ENCODE results near the gene ARHGAP10.

The ARHGAP10 gene

GRCh38 chr4:147828331-147828905 lies 96.5 kb downstream of the ARHGAP10 start:
- Histone ChIP-seq H3K4me3 (ENCODE audit: low read depth in 1 of 5, low read length in 5 of 5) (no peak overlapping the region), H3K36me3 (ENCODE audit: control insufficient read depth in 5 of 5, insufficient read depth in 5 of 5, low read length in 5 of 5) (peaks cover 0 to 8% (median 0%) of the 10 kb centered on the region in 5 donors), H3K27me3 (ENCODE audit: control insufficient read depth in 5 of 5, insufficient read depth in 4 of 5, low read length in 5 of 5) (no peaks in the 10 kb centered on the region), H3K9ac (ENCODE audit: low read length in 5 of 5) (no peak overlapping the region), H3K4me1 (ENCODE audit: control insufficient read depth in 5 of 5, insufficient read depth in 5 of 5, low read length in 5 of 5) (peaks cover 4 to 44% (median 41%) of the 10 kb centered on the region in 5 donors), H3K9me3 (ENCODE audit: control insufficient read depth in 5 of 5, low read length in 5 of 5) (no peaks in the 10 kb centered on the region), H3K27ac (ENCODE audit: low read depth, low read length) (no peak overlapping the region)

GRCh38 chr4:147829401-147830101 lies 97.7 kb downstream of the ARHGAP10 start:
- H3K9ac ChIP-seq (ENCODE audit: low read length in 5 of 5) = peak overlapping the region in 1 of 5 donors; percentile 12
- H3K36me3 ChIP-seq (ENCODE audit: control insufficient read depth in 5 of 5, insufficient read depth in 5 of 5, low read length in 5 of 5) = peaks cover 0 to 4% (median 0%) of the 10 kb centered on the region in 5 donors
- peaks cover 4 to 44% (median 41%) of the 10 kb centered on the region in 5 donors for H3K4me1 ChIP-seq (ENCODE audit: control insufficient read depth in 5 of 5, insufficient read depth in 5 of 5, low read length in 5 of 5)
- H3K27me3 ChIP-seq (ENCODE audit: control insufficient read depth in 5 of 5, insufficient read depth in 4 of 5, low read length in 5 of 5) = no peaks in the 10 kb centered on the region
- no peaks in the 10 kb centered on the region for H3K9me3 ChIP-seq (ENCODE audit: control insufficient read depth in 5 of 5, low read length in 5 of 5)
- H3K27ac ChIP-seq (ENCODE audit: low read depth, low read length) = peak overlapping the region; percentile 62
- H3K4me3 ChIP-seq (ENCODE audit: low read depth in 1 of 5, low read length in 5 of 5) = no peak overlapping the region

GRCh38 chr4:147830102-147830463 lies 98.2 kb downstream of the ARHGAP10 start:
- no peaks in the 10 kb centered on the region for H3K27me3 ChIP-seq (ENCODE audit: control insufficient read depth in 5 of 5, insufficient read depth in 4 of 5, low read length in 5 of 5)
- H3K36me3 ChIP-seq (ENCODE audit: control insufficient read depth in 5 of 5, insufficient read depth in 5 of 5, low read length in 5 of 5) = no peaks in the 10 kb centered on the region
- no peak overlapping the region for H3K4me3 ChIP-seq (ENCODE audit: low read depth in 1 of 5, low read length in 5 of 5)
- H3K27ac ChIP-seq (ENCODE audit: low read depth, low read length) = peak overlapping the region; percentile 62
- H3K9ac ChIP-seq (ENCODE audit: low read length in 5 of 5) = peak overlapping the region in 1 of 5 donors; percentile 12
- H3K9me3 ChIP-seq (ENCODE audit: control insufficient read depth in 5 of 5, low read length in 5 of 5) = no peaks in the 10 kb centered on the region
- peaks cover 4 to 41% (median 41%) of the 10 kb centered on the region in 5 donors for H3K4me1 ChIP-seq (ENCODE audit: control insufficient read depth in 5 of 5, insufficient read depth in 5 of 5, low read length in 5 of 5)

GRCh38 chr4:147830987-147831386 lies 99.1 kb downstream of the ARHGAP10 start:
- H3K27ac ChIP-seq (ENCODE audit: low read depth, low read length) = peak overlapping the region; percentile 62
- no peak overlapping the region for H3K4me3 ChIP-seq (ENCODE audit: low read depth in 1 of 5, low read length in 5 of 5)
- H3K9me3 ChIP-seq (ENCODE audit: control insufficient read depth in 5 of 5, low read length in 5 of 5) = no peaks in the 10 kb centered on the region
- no peaks in the 10 kb centered on the region for H3K27me3 ChIP-seq (ENCODE audit: control insufficient read depth in 5 of 5, insufficient read depth in 4 of 5, low read length in 5 of 5)
- H3K4me1 ChIP-seq (ENCODE audit: control insufficient read depth in 5 of 5, insufficient read depth in 5 of 5, low read length in 5 of 5) = peaks cover 4 to 36% (median 34%) of the 10 kb centered on the region in 5 donors
- no peaks in the 10 kb centered on the region for H3K36me3 ChIP-seq (ENCODE audit: control insufficient read depth in 5 of 5, insufficient read depth in 5 of 5, low read length in 5 of 5)
- H3K9ac ChIP-seq (ENCODE audit: low read length in 5 of 5) = peak overlapping the region in 1 of 5 donors; percentile 70

- no peaks in the 10 kb centered on the region for H3K9me3 ChIP-seq (ENCODE audit: control insufficient read depth in 5 of 5, low read length in 5 of 5)
- no peak overlapping the region for H3K4me3 ChIP-seq (ENCODE audit: low read depth in 1 of 5, low read length in 5 of 5)
- peak overlapping the region in 1 of 5 donors; percentile 70 for H3K9ac ChIP-seq (ENCODE audit: low read length in 5 of 5)
- H3K27me3 ChIP-seq (ENCODE audit: control insufficient read depth in 5 of 5, insufficient read depth in 4 of 5, low read length in 5 of 5) = no peaks in the 10 kb centered on the region
- H3K4me1 ChIP-seq (ENCODE audit: control insufficient read depth in 5 of 5, insufficient read depth in 5 of 5, low read length in 5 of 5) = peaks cover 4 to 35% (median 28%) of the 10 kb centered on the region in 5 donors
- no peaks in the 10 kb centered on the region for H3K36me3 ChIP-seq (ENCODE audit: control insufficient read depth in 5 of 5, insufficient read depth in 5 of 5, low read length in 5 of 5)
- H3K27ac ChIP-seq (ENCODE audit: low read depth, low read length) = peak overlapping the region; percentile 62
Observed at GRCh38 chr4:147831551-147832171, 99.8 kb downstream of the ARHGAP10 start.

GRCh38 chr4:147833254-147833653 lies 101.4 kb downstream of the ARHGAP10 start:
- H3K9me3 ChIP-seq (ENCODE audit: control insufficient read depth in 5 of 5, low read length in 5 of 5) = no peaks in the 10 kb centered on the region
- H3K9ac ChIP-seq (ENCODE audit: low read length in 5 of 5) = peak overlapping the region in 1 of 5 donors; percentile 20
- peaks cover 4 to 34% (median 28%) of the 10 kb centered on the region in 5 donors for H3K4me1 ChIP-seq (ENCODE audit: control insufficient read depth in 5 of 5, insufficient read depth in 5 of 5, low read length in 5 of 5)
- H3K27ac ChIP-seq (ENCODE audit: low read depth, low read length) = peak overlapping the region; percentile 62
- no peaks in the 10 kb centered on the region for H3K36me3 ChIP-seq (ENCODE audit: control insufficient read depth in 5 of 5, insufficient read depth in 5 of 5, low read length in 5 of 5)
- no peaks in the 10 kb centered on the region for H3K27me3 ChIP-seq (ENCODE audit: control insufficient read depth in 5 of 5, insufficient read depth in 4 of 5, low read length in 5 of 5)
- H3K4me3 ChIP-seq (ENCODE audit: low read depth in 1 of 5, low read length in 5 of 5) = no peak overlapping the region

GRCh38 chr4:147833741-147834140 lies 101.9 kb downstream of the ARHGAP10 start:
- Histone ChIP-seq H3K27me3 (ENCODE audit: control insufficient read depth in 5 of 5, insufficient read depth in 4 of 5, low read length in 5 of 5) (no peaks in the 10 kb centered on the region), H3K9me3 (ENCODE audit: control insufficient read depth in 5 of 5, low read length in 5 of 5) (no peaks in the 10 kb centered on the region), H3K4me1 (ENCODE audit: control insufficient read depth in 5 of 5, insufficient read depth in 5 of 5, low read length in 5 of 5) (peaks cover 4 to 29% (median 28%) of the 10 kb centered on the region in 5 donors), H3K36me3 (ENCODE audit: control insufficient read depth in 5 of 5, insufficient read depth in 5 of 5, low read length in 5 of 5) (no peaks in the 10 kb centered on the region), H3K9ac (ENCODE audit: low read length in 5 of 5) (no peak overlapping the region), H3K4me3 (ENCODE audit: low read depth in 1 of 5, low read length in 5 of 5) (no peak overlapping the region), H3K27ac (ENCODE audit: low read depth, low read length) (peak overlapping the region; percentile 62)

GRCh38 chr4:147834480-147834879 lies 102.6 kb downstream of the ARHGAP10 start:
- H3K27ac ChIP-seq (ENCODE audit: low read depth, low read length) = peak overlapping the region; percentile 31

GRCh38 chr4:147836807-147837206 lies 104.9 kb downstream of the ARHGAP10 start:
- Histone ChIP-seq H3K9me3 (ENCODE audit: control insufficient read depth in 5 of 5, low read length in 5 of 5) (no peaks in the 10 kb centered on the region), H3K27me3 (ENCODE audit: control insufficient read depth in 5 of 5, insufficient read depth in 4 of 5, low read length in 5 of 5) (no peaks in the 10 kb centered on the region), H3K4me1 (ENCODE audit: control insufficient read depth in 5 of 5, insufficient read depth in 5 of 5, low read length in 5 of 5) (peaks cover 0 to 21% (median 12%) of the 10 kb centered on the region in 5 donors), H3K9ac (ENCODE audit: low read length in 5 of 5) (no peak overlapping the region), H3K4me3 (ENCODE audit: low read depth in 1 of 5, low read length in 5 of 5) (no peak overlapping the region), H3K27ac (ENCODE audit: low read depth, low read length) (no peak overlapping the region), H3K36me3 (ENCODE audit: control insufficient read depth in 5 of 5, insufficient read depth in 5 of 5, low read length in 5 of 5) (no peaks in the 10 kb centered on the region)

More at GRCh38 chr4:147834480-147834879, 102.6 kb downstream of the ARHGAP10 start:
- Histone ChIP-seq H3K9me3 (ENCODE audit: control insufficient read depth in 5 of 5, low read length in 5 of 5) (no peaks in the 10 kb centered on the region), H3K36me3 (ENCODE audit: control insufficient read depth in 5 of 5, insufficient read depth in 5 of 5, low read length in 5 of 5) (no peaks in the 10 kb centered on the region), H3K4me1 (ENCODE audit: control insufficient read depth in 5 of 5, insufficient read depth in 5 of 5, low read length in 5 of 5) (peaks cover 1 to 24% (median 21%) of the 10 kb centered on the region in 5 donors), H3K9ac (ENCODE audit: low read length in 5 of 5) (no peak overlapping the region), H3K27me3 (ENCODE audit: control insufficient read depth in 5 of 5, insufficient read depth in 4 of 5, low read length in 5 of 5) (no peaks in the 10 kb centered on the region), H3K4me3 (ENCODE audit: low read depth in 1 of 5, low read length in 5 of 5) (no peak overlapping the region)

GRCh38 chr4:147837435-147837834 lies 105.5 kb downstream of the ARHGAP10 start:
- Histone ChIP-seq H3K4me1 (ENCODE audit: control insufficient read depth in 5 of 5, insufficient read depth in 5 of 5, low read length in 5 of 5) (peaks cover 0 to 26% (median 18%) of the 10 kb centered on the region in 5 donors), H3K27me3 (ENCODE audit: control insufficient read depth in 5 of 5, insufficient read depth in 4 of 5, low read length in 5 of 5) (no peaks in the 10 kb centered on the region), H3K36me3 (ENCODE audit: control insufficient read depth in 5 of 5, insufficient read depth in 5 of 5, low read length in 5 of 5) (no peaks in the 10 kb centered on the region), H3K9me3 (ENCODE audit: control insufficient read depth in 5 of 5, low read length in 5 of 5) (no peaks in the 10 kb centered on the region), H3K9ac (ENCODE audit: low read length in 5 of 5) (no peak overlapping the region), H3K4me3 (ENCODE audit: low read depth in 1 of 5, low read length in 5 of 5) (no peak overlapping the region), H3K27ac (ENCODE audit: low read depth, low read length) (no peak overlapping the region)

Measured in subcutaneous abdominal adipose tissue (tissue), 5 donors.